ENCODE results near the gene ASPG. TPM values are rescaled to one million over a fixed set of nuclear protein-coding genes. Genes with fewer than 3 reads are reported as not detected.
A peak's percentile ranks its signal among the peaks of the same experiment; 100 is the strongest.
"Not testable (repeated sequence)": the region's sequence is repeated elsewhere in the genome, so short reads cannot be mapped to it uniquely, and the experiment has no call there.

ASPG gene
- total RNA-seq, 1 donor from 2014 or later = 282 TPM

DNA sequence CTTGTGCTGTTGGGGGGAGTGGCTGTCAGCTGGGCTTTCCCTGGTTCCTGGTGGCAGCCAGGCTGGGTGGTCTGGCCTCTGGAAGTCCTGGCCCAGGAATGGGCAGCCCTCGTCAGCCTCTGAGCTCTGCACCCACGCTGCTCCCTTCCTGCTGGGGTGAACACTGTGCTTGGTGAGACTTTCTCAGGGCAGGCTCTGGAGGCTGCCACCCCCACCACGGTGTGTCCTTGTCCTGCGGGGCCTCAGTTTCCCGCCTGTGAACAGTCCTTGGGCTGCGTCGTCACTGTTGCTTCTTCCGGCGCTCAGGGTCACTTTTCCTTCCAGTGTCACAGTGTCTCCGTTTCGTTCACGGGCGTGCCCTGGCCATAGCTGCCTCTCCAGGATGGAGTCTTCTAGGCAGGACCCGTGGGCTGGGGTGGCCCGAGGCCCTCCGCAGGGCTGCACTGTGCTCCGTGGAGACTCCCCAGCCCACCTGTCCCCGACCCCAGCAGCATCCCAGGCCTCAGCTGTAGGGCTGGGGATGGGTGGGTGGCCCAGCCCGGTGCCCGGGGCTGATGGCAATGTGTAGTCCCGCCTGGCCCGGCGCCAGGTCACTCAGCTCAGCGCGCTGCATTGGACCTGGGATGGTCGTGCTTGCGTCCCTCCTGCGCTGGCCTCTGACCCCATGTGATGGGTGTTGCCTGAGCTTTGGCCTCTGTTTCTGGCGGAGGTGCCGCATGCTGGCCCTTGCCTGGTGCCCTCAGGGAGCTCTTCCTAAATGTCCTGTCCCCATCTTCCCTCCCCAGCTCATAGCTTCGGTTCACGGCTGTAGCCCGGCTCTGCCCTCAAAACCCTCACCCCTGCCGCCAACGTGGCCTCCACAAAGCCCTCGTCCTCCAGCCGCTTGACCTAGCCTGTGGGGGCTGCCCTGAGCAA, 59.7 kb downstream of the ASPG start:
- no peak for DNase-seq (ENCODE audit: low spot score)
- ATAC-seq = no peak

DNA sequence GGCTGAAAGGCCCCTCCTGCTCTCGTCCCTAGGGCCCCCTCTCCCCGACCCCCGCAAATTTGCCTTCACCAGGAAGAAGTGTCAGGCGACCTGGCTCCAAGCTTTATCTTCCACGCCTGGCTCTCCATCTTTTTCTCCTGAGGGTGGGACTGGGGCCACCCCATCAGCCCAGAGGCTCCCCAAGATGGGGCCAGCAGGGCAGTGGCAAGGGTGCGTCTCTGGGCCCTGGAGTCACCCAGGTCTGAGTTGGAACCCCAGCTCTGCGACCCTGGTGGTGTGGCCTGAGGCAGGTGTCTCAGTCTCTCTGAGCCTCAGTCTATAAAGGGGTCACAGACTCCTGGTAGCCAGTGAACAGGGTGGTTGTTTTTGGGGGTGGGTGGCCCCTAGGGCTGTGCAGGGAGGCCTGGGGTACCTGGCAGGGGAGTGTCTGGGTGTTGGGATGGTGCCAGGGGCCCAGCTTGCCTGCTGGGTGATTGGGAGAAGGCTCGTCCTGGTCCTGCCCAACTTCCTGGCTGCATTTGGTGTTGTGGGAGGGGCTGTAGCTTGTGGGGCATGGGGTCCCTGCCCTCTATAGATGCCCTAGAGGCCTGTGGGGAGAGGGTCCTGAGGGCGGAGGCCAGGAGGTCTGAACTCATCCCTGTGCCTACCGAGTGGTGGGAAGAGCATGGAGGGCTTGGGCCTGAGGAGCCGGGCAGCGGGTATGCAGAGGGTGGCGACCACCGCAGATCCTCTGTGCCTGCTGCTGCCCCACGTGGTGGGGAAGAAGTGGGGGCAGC, 60.5 kb downstream of the ASPG start:
- ATAC-seq (no peak), DNase-seq (ENCODE audit: low spot score) (no peak)

DNA sequence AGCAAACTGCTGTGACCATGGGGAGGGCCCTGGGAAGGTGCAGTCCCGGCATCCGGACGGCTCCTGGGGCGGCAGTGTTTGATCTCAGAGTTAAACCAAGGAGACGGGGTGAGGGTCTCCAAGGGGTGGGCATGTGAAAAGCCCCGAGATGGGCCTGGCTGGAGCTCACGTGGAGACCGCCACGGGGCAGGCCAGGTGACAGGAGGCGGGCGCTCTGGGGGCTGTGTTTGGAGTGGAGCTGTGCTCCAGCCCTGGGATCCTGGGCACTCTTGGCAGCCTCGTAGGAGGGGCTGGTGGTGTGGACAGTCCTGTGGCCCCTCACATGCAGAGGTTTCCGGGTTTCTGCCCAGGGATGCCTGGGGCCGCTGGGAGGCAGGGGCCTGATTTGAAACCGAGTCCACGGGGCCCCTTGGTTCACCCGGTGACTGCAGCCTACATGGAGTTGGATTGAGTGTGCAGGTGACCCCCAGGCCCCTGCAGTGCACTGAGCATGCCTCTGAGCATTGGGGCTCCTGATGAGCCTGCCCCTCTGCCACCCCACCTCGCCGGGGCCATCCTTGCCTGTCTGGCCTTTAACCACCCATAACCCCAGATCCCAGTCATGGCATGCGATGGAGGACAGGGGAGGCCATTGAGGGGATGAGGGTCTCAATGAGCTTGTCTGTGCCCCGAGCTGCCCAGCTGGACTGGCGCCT, 61.3 kb downstream of the ASPG start:
- ATAC-seq (no peak), DNase-seq (ENCODE audit: low spot score) (no peak)

DNA sequence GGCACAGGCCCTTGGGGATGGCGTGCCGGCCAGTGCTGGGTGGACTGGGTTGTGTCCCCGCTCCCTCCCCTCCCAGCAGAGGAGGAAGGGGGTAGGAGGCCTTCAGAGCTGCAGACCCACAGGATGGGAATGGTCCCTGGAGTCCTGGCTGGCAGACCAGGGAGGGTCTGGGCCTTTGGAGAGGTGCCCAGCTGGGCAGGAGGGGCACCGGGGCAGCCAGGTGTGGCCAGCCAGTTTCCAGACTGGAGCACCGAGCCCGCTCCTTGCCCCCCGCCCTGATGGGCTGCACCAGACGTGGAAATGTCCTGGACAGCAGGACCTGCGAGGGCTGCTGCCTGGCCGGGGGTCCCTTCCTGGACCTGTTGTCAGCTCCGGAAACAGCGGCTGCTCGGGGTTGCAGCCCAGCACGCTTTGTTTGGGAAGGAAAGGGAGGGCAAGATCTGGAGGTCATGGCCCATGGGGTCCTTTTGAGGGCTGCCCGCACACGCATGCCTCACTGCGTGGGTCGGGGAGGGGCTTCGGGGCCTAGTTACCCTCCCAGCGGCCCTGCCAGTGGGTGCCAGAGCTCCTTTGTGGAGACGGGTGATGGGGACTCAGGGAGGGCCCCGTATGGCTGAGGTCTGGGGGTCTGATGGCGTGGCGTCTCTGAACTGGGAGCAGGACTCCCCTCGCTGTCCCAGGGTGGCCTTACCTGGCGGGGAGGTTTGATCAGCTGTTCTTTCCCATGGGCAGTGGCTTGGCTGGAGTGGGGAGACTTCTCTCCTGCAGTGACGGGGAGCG, 62.0 kb downstream of the ASPG start:
- DNase-seq (ENCODE audit: low spot score) = no peak
- no peak for ATAC-seq

DNA sequence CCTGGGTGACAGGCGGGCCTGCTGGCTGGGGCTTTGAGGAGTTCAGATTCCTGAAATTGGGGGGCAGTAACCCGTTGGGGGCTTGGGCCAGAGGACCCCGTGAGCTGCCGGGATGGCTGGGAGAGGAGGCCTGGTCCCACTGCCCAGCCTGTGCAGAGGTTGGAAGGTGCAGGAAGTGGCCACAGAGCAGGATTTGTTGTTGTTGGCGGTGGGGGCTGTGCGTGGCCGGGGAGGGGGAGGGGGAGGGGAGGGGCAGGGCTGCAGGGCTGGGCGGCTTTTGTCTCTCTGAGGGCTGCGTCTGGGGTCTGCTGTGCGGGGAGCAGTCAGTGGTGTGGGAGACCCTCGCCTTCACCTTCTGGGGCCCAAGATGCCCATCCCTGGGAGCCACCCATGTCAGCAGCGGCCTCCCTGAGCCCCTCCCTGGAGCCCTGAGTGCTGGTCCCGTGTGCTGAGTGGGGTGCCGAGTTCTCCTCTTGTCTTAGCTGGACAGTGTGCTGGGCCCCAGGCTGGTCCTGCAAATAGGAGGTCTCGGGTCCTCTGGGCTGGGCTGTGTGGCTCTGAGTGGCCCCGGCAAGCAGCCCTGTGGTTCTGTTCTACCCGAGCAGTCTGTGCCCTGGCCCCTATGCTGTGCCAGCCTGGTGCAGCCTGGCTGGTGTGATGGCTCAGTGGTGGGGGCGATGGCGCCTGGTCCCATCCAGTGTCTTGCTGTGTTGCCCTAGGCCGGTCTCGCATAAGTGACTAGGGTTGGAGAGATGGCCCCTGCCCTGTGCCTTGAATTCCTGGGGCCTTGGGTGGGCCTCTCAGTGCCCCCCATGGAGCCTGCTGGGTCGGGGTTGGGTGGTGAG, 63.2 kb downstream of the ASPG start:
- no peak for ATAC-seq
- DNase-seq (ENCODE audit: low spot score) = no peak

DNA sequence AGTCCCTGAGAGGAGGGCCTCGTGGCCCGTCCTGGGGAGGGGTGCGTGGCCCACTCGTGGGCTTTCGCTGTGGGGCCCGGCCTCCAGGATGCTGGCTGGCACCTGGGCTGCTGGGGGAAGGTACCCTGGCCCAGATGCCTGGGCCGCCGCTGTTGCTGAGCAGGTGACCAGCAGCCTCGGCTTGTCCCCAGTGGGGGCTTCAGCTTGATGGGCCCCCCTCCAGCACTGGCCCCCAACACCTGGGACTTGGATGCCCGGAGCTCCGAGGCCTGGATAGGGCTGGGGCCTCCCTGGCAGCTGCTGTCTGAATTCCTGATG, 63.7 kb downstream of the ASPG start:
- ATAC-seq (no peak), DNase-seq (ENCODE audit: low spot score) (no peak)

DNA sequence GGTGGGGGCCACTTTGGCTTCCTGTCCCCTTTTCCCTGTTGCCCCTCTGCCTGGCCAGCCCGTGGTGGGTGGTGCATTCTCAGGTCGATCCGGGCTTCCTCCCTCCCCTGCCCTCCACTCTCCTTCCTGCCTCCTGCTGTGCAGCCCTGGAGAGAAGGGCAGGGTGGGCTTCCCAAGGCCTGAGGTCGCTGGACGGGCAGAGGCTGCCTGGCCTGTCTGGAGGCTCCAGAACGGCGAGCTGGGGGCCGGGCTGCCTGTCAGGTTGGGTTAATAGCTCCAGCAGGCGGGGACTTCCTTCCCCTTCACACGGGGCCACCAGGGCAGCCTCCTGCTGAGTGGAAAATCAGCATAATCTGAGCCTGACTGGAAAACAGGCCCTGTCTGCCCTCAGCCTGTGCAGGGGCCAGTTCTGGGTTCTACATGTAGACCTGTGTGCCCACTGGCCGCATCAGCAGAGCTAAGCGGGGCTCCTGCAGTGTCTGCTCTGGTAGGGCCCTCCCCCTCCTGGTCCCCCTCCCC, 64.2 kb downstream of the ASPG start:
- ATAC-seq = peak; percentile 63
- no peak for DNase-seq (ENCODE audit: low spot score)

DNA sequence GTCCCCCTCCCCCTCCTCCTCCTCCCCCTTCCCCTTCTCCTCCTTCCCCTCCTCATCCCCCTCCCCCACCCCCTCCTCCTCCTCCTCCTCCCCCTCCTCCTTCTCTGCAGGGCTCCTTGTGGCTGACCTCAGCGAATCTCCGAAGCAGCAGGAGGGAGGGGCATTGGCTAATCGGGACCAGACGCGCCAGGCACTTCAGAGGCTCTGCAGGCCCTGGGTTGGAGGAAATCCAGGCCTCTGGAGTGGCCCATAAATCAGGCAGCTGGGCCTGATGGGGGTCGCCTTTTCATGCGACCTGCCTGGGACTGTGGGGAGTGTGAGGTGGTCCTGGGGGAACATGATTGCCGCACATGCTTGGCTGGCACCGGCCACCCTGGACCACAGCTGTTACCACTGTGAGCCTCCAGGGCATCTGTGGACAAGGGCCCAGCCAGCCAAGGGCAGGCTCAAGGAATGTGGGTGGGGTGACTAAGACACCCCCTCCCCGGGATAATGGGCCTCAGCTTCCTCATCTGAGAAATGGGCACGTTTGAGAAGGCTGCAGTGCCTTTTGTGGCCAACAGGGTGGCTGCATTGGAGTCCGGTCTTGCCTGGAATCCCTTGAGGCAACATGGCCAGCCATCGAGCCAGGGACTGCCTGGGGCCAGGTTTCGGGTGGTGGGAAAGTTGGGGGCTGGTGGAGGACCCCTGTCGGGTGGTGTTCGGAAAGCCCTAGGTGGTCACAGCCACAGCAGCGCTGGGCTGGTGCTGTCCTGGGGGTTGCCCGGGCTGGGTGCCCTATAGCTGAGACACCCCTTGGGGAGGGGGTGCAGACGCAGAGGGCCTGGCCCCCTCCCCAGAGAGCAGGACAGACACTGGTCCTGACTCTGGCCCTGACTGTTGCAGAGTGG, 64.9 kb downstream of the ASPG start:
- DNase-seq (ENCODE audit: low spot score) = no peak
- peak; percentile 15 for ATAC-seq

DNA sequence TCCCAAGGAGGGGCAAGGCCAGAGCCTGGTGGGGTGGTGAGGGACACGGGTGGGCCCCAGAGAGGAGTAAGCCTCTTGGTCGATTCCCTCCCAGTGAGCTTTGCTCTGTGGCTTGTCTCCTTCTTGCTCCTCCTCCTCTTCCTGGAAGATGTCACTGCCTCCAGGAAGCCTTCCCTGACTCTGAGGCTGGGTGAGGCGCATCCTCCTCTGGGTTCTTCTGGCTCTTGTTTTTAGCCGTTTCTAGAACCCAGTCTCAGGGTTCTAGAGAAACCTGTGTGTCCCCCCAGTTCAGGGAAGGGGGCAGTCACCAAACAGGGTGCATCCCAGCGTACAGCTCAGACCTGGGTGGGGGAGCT, 65.5 kb downstream of the ASPG start:
- DNase-seq (ENCODE audit: low spot score) (no peak), ATAC-seq (no peak)

DNA sequence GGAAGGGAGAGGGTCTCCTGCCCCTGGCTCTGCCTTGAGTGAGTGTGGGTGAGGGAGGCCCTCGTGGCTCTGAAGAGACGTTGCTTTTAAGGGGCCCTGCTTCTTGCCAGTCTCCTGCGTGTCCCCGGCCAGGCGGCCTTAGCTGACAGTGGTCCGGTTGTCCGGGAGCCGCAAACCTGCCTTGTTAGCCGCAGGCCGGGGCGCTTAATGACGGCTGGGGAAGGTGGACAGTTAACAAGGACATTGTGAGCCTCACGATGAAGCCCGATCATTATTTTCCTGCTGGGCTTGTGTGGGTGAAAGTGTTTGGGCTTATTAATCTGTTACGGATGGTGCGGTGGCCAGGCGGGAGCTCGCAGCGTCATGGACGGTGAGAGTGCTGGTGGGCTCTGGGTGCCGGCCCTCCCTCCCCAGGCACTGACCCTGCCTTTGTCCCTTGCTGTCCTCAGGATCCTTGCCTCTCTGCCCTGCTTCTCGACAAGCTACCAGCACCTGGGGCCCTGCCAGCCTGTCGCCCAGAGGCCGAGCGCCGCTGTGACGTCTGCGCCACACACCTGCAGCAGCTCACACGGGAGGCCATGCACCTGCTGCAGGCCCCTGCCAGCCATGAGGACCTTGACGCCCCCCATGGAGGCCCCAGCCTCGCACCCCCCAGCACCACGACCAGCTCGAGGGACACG, 66.2 kb downstream of the ASPG start:
- DNase-seq (ENCODE audit: low spot score) (no peak), ATAC-seq (no peak)

DNA sequence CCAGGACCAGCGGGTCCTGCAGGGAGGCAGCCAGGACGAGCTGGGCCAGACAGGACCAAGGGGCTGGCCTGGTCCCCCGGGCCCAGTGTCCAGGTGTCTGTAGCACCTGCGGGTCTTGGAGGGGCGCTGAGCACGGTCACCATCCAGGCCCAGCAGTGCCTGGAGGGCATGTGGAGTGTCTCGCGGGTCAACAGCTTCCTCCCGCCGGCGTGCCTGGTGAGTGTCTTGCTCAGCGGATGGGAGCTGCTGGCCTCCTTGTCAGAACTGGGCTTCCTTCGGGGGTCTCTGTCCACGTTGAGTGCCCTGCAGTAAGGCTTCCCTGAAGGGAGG, 66.7 kb downstream of the ASPG start:
- DNase-seq (ENCODE audit: low spot score) (no peak), ATAC-seq (no peak)

DNA sequence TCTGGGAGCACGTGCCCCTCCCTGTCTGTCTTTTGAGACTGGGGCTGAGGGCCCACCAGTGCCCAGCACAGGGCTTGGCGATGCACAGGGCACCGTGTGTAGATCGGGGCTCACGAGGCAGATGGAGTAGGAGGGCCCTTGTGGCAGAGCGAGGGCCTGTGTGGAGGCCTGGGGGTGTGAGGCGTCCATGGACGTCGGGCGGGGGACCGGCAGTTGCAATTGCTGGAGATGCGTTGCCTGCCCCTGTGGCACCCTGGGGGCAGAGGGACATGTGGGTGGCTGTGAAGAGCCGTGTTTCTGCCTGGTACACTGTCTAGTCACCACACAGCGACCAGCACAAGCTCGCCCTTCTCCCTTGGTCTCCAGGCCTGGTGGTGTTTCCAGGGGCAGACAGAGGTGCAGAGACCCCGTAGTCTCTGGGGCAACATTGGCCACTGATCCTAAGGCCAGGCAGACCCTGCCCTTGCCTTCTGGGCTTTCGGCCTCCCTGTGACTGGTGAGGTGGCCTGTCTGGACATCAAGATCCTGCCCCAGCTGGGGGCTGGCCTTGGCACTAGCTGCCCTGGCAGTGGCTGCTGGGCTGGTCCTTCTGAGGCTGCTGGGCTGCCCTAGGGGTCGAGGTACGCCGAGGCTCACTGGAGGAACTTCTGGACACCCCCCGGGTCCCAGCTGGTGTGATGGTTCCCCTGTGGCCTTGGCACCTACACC, 67.3 kb downstream of the ASPG start:
- ATAC-seq = no peak
- DNase-seq (ENCODE audit: low spot score) = no peak

DNA sequence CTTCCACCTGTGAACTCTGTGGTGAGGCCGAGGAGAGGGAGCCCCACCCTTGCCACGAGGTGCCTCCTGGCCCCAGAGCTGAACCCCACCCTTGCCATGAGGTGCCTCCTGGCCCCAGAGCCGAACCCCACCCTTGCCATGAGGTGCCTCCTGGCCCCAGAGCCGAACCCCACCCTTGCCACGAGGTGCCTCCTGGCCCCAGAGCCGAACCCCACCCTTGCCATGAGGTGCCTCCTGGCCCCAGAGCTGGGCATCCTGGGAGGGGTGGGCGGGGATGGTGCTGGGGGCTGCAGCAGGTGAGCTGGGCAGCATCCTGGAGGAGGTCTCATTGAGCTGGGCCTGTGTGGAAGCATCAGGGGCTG, 67.9 kb downstream of the ASPG start:
- not testable (repeated sequence) for ATAC-seq; DNase-seq (ENCODE audit: low spot score)

DNA sequence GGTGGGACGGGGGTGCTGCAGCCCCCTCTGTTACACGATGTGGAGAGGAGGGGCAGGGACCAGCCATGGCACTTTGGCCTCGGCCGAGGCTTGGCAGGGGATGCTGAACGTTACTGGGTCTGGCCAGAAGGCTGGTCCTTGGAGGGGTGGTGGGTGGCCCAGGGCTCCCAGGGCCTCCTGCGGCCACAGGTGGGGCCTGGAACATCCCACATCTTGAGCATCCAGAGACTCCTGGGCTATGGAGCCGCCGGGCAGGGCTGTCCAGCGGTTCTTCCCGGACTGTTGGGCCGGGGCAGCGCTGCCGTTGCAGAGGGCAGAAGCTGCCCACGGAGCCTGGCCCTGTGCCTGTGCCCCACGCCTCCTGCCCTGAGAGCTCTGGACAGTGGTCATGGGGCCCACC, 68.7 kb downstream of the ASPG start:
- ATAC-seq (no peak), DNase-seq (ENCODE audit: low spot score) (no peak)

DNA sequence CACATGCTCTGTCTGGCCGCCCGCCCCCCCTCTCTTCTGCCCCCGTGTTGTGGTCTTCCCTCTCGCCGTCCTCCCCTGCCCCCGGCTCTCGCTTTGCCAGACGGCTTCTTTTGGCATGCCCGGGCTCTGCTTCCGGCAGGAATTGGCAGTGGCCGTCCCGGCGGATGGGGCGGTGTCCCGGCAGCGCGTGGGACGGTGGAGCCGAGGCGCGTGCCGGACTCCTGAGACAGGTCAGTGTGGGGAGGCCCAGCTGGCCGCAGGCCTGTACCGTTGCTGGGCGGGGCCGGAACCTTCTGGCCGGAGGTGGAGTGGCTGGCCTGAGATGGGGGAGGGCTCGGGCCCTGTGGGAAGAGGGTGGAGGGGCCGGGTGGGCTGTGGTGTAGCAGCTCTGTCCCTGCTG, 70.0 kb downstream of the ASPG start:
- DNase-seq (ENCODE audit: low spot score) (no peak), ATAC-seq (no peak)

DNA sequence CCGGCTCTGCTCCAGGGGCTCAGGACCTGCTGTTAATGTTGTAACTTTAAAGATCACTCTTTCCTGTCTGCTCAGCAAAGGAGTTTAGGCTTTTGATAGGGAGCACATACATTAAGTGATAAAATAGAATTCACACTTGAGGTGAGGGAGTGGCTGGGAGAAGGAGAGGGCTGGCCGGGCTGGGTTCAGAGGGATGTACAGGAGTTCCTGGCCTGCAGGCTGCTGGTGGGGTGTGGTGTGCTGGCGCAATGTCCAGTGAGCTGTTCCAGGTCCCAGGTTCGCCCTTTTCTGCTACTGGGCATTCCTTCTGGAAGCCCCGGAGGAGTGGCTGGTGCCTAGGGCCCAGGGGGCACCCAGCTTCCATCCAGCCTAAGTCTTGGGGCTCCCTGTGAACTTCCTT, 70.6 kb downstream of the ASPG start:
- DNase-seq (ENCODE audit: low spot score) = no peak

DNA sequence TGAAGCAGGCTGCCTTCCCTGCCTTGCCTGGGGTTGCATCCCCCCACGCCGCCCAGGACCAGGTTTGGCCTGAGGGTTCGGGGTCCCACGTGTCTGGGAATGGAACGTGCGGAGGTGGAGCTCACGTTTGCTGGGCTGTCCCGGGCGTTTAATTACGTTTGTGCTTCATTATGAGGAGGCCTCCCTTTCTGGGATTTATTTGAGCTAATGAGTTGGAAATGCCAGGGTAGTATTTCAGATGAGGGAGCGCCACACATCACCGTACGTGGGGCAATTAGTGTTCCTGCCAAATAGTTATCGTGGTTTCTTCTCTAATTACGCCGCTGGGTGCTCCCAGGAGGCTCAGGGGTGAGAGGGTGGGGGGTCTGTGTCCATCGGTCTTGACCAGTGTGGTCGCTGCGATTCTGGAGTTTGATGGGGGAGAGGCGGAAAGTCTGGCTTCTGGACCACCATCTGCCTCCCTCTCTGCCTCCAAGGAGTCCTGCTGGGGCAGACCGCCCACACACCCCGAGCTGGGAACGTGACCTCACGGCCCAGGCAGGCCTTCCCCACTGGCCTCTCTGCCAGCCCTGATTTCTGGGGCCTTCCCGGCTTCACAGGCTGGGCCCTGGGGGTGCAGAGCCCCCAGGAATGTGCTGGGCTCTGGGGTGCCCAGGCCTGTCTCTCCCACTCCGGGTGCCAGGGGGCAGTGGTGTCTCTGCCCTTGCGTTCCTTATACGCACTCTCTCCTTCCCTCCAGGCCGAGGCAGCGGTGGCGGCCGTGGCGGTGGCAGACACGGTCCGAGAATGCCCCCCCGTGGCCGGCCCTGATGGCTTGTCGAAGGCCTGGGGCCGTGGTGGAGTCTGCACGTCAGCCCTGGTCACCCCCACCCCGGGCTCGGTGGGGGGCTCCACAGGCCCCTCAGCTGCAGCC, 71.8 kb downstream of the ASPG start:
- ATAC-seq = no peak
- DNase-seq (ENCODE audit: low spot score) = no peak

More for the DNA sequence above, 70.6 kb downstream of the ASPG start:
- ATAC-seq = no peak
